ENCODE data around the gene SNRNP25. TPM values are rescaled to one million over a fixed set of nuclear protein-coding genes. Genes with fewer than 3 reads are reported as not detected.
"Not testable (repeated sequence)": the region's sequence is repeated elsewhere in the genome, so short reads cannot be mapped to it uniquely, and the experiment has no call there.

SNRNP25 gene
- total RNA-seq, 2 experiments from 2014 or later: 42.5 to 50.0 TPM

DNA sequence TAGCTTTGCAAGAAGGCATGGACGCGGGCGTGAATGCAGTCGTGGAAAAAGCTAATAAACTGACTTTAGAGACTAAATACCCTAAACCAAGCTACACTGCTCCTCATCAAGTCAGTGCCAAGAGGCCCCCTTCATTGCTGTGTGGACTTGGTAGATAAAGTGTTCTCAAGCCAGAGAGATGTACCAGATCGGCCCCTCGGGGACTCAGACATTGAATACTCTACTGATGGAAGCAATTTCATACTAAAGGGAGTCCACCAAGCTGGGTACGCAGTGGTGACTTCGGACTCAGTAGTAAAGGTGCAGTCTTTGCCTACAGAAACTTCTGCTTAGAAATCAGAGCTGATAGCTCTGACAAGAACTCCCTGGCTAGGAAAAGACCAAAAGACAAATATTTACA, 9.0 kb upstream of the SNRNP25 start:
- ATAC-seq (no peak), DNase-seq (no peak)
- intact Hi-C loops (cut with DNase I, micrococcal nuclease): no loop called here
- H3K27me3 Mint-ChIP-seq: no peaks in the 10 kb centered on the region
- ChIA-PET POLR2A (no interaction called here), CTCF (interaction anchor here (0.5 to 1.2 kb wide), 4 partner anchors 57 to 1657 kb away, joined by 3 to 4 read pairs (median 4); no protein-coding TSS in a partner anchor)
- H3K9me3 Mint-ChIP-seq (ENCODE audit: low read depth): no peaks in the 10 kb centered on the region
- peaks cover 14% of the 10 kb centered on the region for H3K4me1 Mint-ChIP-seq
- H3K27ac Mint-ChIP-seq: no peak overlapping the region
- H3K4me3 Mint-ChIP-seq: no peak overlapping the region
- peaks cover 58% of the 10 kb centered on the region for H3K36me3 Mint-ChIP-seq (ENCODE audit: low read depth)

DNA sequence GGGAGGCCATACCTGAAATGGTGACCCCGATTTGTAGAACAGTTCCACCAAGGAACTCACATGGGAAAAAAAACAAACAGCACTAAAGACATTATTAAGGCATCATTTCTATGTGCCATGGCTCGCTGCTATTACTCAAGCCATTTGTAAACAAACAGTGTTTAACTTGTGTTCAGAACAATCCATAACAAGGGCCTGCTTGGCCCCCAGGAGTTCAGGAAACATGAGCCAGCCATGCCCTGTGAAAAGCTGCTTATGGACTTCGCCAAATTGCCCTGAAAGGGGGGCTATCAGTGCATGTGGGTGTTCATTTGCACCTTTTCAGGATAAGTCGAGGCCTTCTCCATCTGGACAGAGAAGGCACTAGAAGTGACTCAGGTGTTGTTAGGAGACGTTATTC, 8.2 kb upstream of the SNRNP25 start:
- Mint-ChIP-seq H3K36me3 (ENCODE audit: low read depth) (peaks cover 58% of the 10 kb centered on the region), H3K27me3 (no peaks in the 10 kb centered on the region), H3K4me1 (peaks cover 15% of the 10 kb centered on the region), H3K27ac (no peak overlapping the region), H3K4me3 (no peak overlapping the region), H3K9me3 (ENCODE audit: low read depth) (no peaks in the 10 kb centered on the region)
- ATAC-seq: no peak
- POLR2A ChIA-PET: no interaction called here
- CTCF ChIA-PET: interaction anchor here (0.7 kb wide), 1 partner anchor 80 kb away, joined by 4 read pairs; no protein-coding TSS in a partner anchor
- intact Hi-C loops (cut with DNase I, micrococcal nuclease): no loop called here
- DNase-seq: no peak

- H3K27me3 Mint-ChIP-seq; H3K4me3 Mint-ChIP-seq; H3K27ac Mint-ChIP-seq; POLR2A ChIA-PET; DNase-seq; intact Hi-C loops (cut with DNase I, micrococcal nuclease); H3K9me3 Mint-ChIP-seq (ENCODE audit: low read depth); ATAC-seq: not testable (repeated sequence)
- Mint-ChIP-seq H3K4me1 (peaks cover 26% of the 10 kb centered on the region), H3K36me3 (ENCODE audit: low read depth) (peaks cover 68% of the 10 kb centered on the region)
- CTCF ChIA-PET: interaction anchor here (0.6 to 0.9 kb wide), 2 partner anchors 51 to 162 kb away, joined by 3 read pairs; no protein-coding TSS in a partner anchor
Measured at GRCh38 chr16:46510-46909, 7.1 kb upstream of the SNRNP25 start.

GRCh38 chr16:47234-47633, 6.4 kb upstream of the SNRNP25 start:
- intact Hi-C loops (cut with DNase I, micrococcal nuclease): no loop called here
- H3K36me3 Mint-ChIP-seq (ENCODE audit: low read depth): peaks cover 67% of the 10 kb centered on the region
- no peaks in the 10 kb centered on the region for H3K27me3 Mint-ChIP-seq
- no peak overlapping the region for H3K27ac Mint-ChIP-seq
- ChIA-PET CTCF (interaction anchor here (0.9 kb wide), 1 partner anchor 50 kb away, joined by 3 read pairs; no protein-coding TSS in a partner anchor), POLR2A (no interaction called here)
- no peaks in the 10 kb centered on the region for H3K9me3 Mint-ChIP-seq (ENCODE audit: low read depth)
- DNase-seq: no peak
- H3K4me1 Mint-ChIP-seq: peaks cover 27% of the 10 kb centered on the region
- no peak for ATAC-seq
- H3K4me3 Mint-ChIP-seq: no peak overlapping the region

DNA sequence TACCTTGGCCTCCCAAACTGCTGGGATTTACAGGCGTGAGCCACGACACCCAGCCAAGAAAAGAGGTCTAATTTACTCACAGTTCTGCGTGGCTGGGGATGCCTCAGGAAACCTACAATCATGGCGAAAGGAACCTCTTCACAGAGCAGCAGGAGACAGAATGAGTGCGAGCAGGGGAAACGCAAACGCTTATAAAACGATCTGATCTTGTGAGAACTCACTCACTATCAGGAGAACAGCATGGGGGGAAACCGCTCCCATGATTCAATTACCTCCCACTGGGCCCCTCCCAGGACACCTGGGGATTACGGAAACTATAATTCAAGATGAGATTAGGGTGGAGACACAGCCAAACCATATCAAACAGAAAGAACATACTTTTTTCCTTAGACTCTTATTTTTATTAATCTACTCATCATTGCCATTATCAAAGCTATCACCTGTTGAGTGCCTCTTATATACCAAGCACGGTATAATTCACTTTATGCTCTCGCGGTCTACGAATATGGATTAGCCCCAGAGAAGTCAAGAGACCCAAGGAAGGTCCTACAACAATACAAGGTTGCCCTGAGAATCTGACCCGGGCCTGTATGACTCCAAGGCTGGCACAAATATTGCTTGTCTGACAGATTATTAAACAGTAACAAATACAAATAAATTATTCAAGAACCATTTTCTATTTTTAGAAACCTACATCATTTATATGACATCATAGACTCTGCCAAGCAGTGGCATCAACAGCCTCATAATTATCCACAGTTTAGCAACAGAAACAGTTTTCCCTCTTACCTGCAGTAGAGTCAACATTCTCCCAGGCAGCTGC, 2.6 kb upstream of the SNRNP25 start:
- intact Hi-C loops (cut with DNase I, micrococcal nuclease): no loop called here
- no peaks in the 10 kb centered on the region for H3K9me3 Mint-ChIP-seq (ENCODE audit: low read depth)
- ATAC-seq (no peak), DNase-seq (no peak)
- CTCF ChIA-PET: interaction anchor here (1.0 kb wide), 1 partner anchor 15 kb away, joined by 3 read pairs; no protein-coding TSS in a partner anchor
- POLR2A ChIA-PET: no interaction called here
- peak overlapping the region; percentile 63 for H3K27ac Mint-ChIP-seq
- H3K4me1 Mint-ChIP-seq: peaks cover 30% of the 10 kb centered on the region
- H3K36me3 Mint-ChIP-seq (ENCODE audit: low read depth): peaks cover 38% of the 10 kb centered on the region
- peak overlapping the region; percentile 94 for H3K4me3 Mint-ChIP-seq
- H3K27me3 Mint-ChIP-seq: no peaks in the 10 kb centered on the region

DNA sequence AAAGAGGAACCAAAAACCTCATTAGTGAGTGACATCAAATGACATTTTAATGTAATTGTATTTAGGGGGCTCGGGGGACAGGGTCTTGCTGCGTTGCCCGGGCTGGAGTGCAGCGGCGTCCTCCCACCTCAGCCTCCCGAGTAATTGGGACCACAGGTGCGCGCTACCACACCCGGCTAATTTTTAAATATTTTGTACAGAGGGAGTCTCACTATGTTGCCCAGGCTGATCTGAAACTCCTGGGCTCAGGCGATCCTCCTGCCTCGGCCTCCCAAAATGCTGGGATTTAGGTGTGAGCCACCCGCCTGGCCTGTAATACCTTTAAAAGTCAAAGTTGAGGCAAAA, 581 bp downstream of the SNRNP25 start:
- no peaks in the 10 kb centered on the region for H3K9me3 Mint-ChIP-seq (ENCODE audit: low read depth)
- CTCF ChIA-PET: interaction anchor here (2.0 to 2.2 kb wide), 2 partner anchors 11 to 43 kb away, joined by 12 to 15 read pairs; no protein-coding TSS in a partner anchor
- peak overlapping the region; percentile 94 for H3K4me3 Mint-ChIP-seq
- H3K36me3 Mint-ChIP-seq (ENCODE audit: low read depth): peaks cover 28% of the 10 kb centered on the region
- intact Hi-C loops (cut with DNase I, micrococcal nuclease): no loop called here
- DNase-seq (no peak), ATAC-seq (no peak)
- peak overlapping the region; percentile 69 for H3K27ac Mint-ChIP-seq
- H3K27me3 Mint-ChIP-seq: no peaks in the 10 kb centered on the region
- POLR2A ChIA-PET: no interaction called here
- peaks cover 30% of the 10 kb centered on the region for H3K4me1 Mint-ChIP-seq

- POLR2A ChIA-PET: no interaction called here
- Mint-ChIP-seq H3K27me3 (no peaks in the 10 kb centered on the region), H3K4me1 (peaks cover 23% of the 10 kb centered on the region), H3K36me3 (ENCODE audit: low read depth) (peaks cover 21% of the 10 kb centered on the region), H3K27ac (no peak overlapping the region), H3K4me3 (peak overlapping the region; percentile 94), H3K9me3 (ENCODE audit: low read depth) (no peaks in the 10 kb centered on the region)
- DNase-seq: no peak
- CTCF ChIA-PET: interaction anchor here (2.2 to 2.8 kb wide), 2 partner anchors 10 to 42 kb away, joined by 5 to 10 read pairs; no protein-coding TSS in a partner anchor
- intact Hi-C loops (cut with DNase I, micrococcal nuclease): no loop called here
- ATAC-seq: no peak
Measured at GRCh38 chr16:55571-56136, 2.0 kb downstream of the SNRNP25 start.

DNA sequence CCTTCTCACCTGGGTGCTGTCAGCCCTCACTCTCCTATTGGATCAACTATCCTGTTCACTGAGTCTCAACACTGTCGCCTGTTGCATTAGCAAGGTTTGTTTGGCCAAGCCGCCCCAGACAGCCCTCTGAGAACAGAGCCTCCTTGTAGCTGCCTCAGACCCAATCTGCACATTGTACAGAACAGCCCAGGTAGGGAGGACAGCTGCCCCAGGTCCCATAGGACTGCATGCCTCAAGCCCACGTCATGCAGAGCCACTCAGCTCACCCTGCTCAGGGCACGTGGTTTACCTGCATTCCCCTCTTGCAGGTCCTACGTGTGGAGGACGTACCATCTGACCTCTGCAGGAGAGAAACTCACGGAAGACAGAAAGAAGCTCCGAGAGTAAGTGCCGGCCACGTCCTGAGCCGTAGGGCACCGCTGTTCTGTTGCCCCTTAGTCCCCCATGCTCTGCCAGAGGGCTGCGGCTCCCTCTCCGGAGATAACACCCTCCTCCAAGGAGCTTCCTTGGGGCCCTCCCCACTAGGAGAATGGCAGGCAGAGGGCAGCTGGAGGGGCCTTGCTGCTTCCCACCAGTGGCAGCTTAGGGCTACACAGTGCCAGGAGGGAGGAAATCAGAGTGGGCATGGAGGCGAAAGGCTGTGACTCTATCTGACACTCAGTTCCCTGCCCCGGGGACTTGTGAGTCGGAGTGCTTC, 2.8 kb downstream of the SNRNP25 start:
- H3K4me1 Mint-ChIP-seq: peaks cover 16% of the 10 kb centered on the region
- no peak overlapping the region for H3K27ac Mint-ChIP-seq
- POLR2A ChIA-PET: no interaction called here
- H3K27me3 Mint-ChIP-seq: no peaks in the 10 kb centered on the region
- peaks cover 14% of the 10 kb centered on the region for H3K36me3 Mint-ChIP-seq (ENCODE audit: low read depth)
- DNase-seq (no peak), ATAC-seq (no peak)
- intact Hi-C loops (cut with DNase I, micrococcal nuclease): no loop called here
- no peak overlapping the region for H3K4me3 Mint-ChIP-seq
- no peaks in the 10 kb centered on the region for H3K9me3 Mint-ChIP-seq (ENCODE audit: low read depth)
- CTCF ChIA-PET: interaction anchor here (2.2 to 2.8 kb wide), 2 partner anchors 9 to 41 kb away, joined by 5 to 10 read pairs; no protein-coding TSS in a partner anchor

DNA sequence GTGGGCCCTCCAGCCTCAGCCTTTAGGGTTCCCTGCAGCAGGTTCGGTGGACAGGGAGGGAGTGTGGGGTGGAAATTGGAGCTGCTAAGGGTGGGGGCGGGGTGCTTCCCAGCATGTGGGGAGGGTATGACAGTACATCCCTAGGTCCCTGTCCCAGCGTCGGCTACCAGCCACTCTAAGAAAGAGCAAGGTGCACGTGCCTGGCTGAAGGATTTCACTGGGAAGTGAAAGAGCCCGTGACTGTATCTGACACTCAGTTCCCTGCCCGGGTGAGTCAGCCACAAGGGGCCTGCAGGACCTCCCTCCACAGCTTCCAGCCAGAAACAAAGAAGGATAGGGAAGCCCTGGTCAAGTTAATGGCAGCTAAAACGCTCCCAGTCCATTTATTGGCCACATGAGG, 4.1 kb downstream of the SNRNP25 start:
- H3K27ac Mint-ChIP-seq: no peak overlapping the region
- H3K4me3 Mint-ChIP-seq: no peak overlapping the region
- no peak for ATAC-seq
- DNase-seq: no peak
- intact Hi-C loops (cut with DNase I, micrococcal nuclease): no loop called here
- H3K9me3 Mint-ChIP-seq (ENCODE audit: low read depth): no peaks in the 10 kb centered on the region
- H3K4me1 Mint-ChIP-seq: peaks cover 9% of the 10 kb centered on the region
- peaks cover 9% of the 10 kb centered on the region for H3K36me3 Mint-ChIP-seq (ENCODE audit: low read depth)
- POLR2A ChIA-PET: interaction anchor here (0.7 kb wide), 1 partner anchor 34 kb away, joined by 3 read pairs; no protein-coding TSS in a partner anchor
- CTCF ChIA-PET: interaction anchor here (2.8 kb wide), 1 partner anchor 8 kb away, joined by 10 read pairs; no protein-coding TSS in a partner anchor
- no peaks in the 10 kb centered on the region for H3K27me3 Mint-ChIP-seq

- ATAC-seq (no peak), DNase-seq (no peak)
- H3K4me3 Mint-ChIP-seq: no peak overlapping the region
- H3K27me3 Mint-ChIP-seq: no peaks in the 10 kb centered on the region
- H3K36me3 Mint-ChIP-seq (ENCODE audit: low read depth): peaks cover 6% of the 10 kb centered on the region
- H3K9me3 Mint-ChIP-seq (ENCODE audit: low read depth): no peaks in the 10 kb centered on the region
- intact Hi-C loops (cut with DNase I, micrococcal nuclease): no loop called here
- H3K4me1 Mint-ChIP-seq: peaks cover 8% of the 10 kb centered on the region
- ChIA-PET POLR2A (no interaction called here), CTCF (interaction anchor here (1.0 kb wide), 1 partner anchor 48 kb away, joined by 5 read pairs; no protein-coding TSS in a partner anchor)
- no peak overlapping the region for H3K27ac Mint-ChIP-seq
Measured at GRCh38 chr16:58491-59439, 5.1 kb downstream of the SNRNP25 start.
